SU-DHL-6 (cell line): ENCODE data around the gene SYS1.

Experiments used
- EZH2phosphoT487 ChIP-seq: fragments of 200-600 bp; sonication (generic), shearing (Covaris generic); conservative IDR thresholded peaks from 2 replicates; pipeline ENCODE4 v1.6.1; 2018; ENCODE audit warnings: mild to moderate bottlenecking, antibody characterized with exemption, low read length, moderate library complexity, mixed read lengths
- TF ChIP-seq, protein P1 (sequence below): fragments of 200-600 bp; sonication (generic); IDR thresholded peaks from one replicate; pipeline ENCODE4 v1.5.1; 2017; ENCODE audit warnings: antibody characterized with exemption, mild to moderate bottlenecking, low read length, moderate library complexity; ENCODE audit not compliant: insufficient read depth, poor library complexity, severe bottlenecking

DNA sequence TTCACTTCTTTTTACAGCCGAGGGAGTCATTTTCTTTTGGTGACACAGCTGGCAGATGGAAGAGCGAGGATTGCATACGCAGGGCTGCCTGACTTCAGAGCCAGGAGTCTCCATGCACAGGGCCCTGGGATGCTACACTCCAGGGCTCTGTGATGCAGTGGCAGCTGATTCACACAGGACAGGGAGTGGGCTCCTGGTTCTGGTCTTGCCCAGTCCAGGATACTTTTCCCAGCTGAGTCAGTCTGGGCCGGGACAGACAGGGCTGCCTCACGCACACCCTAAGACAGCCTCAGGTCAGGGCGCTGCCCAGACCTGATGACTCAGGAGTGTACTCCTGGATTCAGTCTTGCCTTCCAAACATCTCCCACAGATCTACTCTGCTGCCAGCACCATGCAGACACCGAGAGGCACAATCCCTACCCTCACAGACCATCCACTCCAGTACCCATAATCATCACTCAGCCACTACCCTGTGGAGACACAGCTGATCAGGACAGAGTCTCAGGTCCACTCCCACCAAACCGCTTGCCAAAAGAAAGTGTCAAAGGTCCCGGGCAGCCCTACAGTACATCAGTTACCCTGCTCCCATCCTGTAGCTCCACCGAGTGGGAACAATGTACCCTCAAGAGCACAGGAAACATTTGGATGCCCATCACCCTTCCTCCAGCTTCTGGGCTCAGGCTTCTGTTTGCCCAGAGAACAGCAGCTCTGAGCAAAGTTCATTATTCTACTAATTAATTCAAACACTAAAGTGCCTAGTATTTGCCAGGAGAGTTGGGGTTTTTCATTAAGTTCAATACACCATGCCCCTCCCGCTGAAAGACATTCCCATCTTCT, 26.2 kb upstream of the SYS1 start:
- TF ChIP-seq, protein P1, sequence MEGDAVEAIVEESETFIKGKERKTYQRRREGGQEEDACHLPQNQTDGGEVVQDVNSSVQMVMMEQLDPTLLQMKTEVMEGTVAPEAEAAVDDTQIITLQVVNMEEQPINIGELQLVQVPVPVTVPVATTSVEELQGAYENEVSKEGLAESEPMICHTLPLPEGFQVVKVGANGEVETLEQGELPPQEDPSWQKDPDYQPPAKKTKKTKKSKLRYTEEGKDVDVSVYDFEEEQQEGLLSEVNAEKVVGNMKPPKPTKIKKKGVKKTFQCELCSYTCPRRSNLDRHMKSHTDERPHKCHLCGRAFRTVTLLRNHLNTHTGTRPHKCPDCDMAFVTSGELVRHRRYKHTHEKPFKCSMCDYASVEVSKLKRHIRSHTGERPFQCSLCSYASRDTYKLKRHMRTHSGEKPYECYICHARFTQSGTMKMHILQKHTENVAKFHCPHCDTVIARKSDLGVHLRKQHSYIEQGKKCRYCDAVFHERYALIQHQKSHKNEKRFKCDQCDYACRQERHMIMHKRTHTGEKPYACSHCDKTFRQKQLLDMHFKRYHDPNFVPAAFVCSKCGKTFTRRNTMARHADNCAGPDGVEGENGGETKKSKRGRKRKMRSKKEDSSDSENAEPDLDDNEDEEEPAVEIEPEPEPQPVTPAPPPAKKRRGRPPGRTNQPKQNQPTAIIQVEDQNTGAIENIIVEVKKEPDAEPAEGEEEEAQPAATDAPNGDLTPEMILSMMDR: no peak
- TF ChIP-seq EZH2phosphoT487: no peak
